SU-DHL-6 (cell line): ENCODE measurements around the gene UNC5B.

Experiments used
- EZH2phosphoT487 ChIP-seq: fragments of 200-600 bp; sonication (generic), shearing (Covaris generic); conservative IDR thresholded peaks from 2 replicates; pipeline ENCODE4 v1.6.1; 2018; ENCODE audit warnings: mild to moderate bottlenecking, antibody characterized with exemption, low read length, moderate library complexity, mixed read lengths
- TF ChIP-seq, protein P1 (sequence below): fragments of 200-600 bp; sonication (generic); IDR thresholded peaks from one replicate; pipeline ENCODE4 v1.5.1; 2017; ENCODE audit warnings: antibody characterized with exemption, mild to moderate bottlenecking, low read length, moderate library complexity; ENCODE audit not compliant: insufficient read depth, poor library complexity, severe bottlenecking

DNA sequence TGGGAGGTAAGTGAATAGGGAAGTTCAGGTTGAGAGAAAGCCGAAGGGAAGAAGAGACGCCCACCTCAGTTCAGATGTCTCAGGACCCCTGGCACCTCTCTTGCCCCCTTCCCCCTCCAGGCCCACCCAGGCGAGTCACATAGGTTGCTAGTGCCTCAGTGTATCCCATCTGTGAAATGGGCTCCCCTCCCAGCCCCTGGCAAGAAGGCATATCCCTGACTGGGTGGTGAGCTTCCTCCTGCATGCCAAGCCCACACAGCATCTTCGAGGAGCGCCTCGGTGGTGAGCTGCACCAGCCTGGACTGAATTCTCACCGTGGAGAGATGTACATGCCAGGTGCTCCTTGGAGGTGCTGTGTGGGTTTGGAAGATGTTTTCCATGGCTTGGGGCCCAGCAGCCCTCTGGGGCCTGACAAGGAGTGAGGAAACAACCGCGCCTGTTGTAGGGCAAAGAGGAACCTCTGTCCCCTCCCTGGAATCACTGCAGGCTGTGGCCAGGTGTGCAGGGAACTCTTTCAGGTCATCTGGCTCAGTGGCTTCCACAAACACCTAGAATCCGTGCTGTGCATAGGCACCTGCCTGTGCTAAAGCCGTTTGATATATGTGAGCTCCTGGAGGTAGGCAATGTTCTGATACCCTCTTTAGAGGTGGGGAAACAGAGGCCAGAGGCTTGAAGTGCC is 45.1 kb downstream of the UNC5B start:
- TF ChIP-seq, protein P1, sequence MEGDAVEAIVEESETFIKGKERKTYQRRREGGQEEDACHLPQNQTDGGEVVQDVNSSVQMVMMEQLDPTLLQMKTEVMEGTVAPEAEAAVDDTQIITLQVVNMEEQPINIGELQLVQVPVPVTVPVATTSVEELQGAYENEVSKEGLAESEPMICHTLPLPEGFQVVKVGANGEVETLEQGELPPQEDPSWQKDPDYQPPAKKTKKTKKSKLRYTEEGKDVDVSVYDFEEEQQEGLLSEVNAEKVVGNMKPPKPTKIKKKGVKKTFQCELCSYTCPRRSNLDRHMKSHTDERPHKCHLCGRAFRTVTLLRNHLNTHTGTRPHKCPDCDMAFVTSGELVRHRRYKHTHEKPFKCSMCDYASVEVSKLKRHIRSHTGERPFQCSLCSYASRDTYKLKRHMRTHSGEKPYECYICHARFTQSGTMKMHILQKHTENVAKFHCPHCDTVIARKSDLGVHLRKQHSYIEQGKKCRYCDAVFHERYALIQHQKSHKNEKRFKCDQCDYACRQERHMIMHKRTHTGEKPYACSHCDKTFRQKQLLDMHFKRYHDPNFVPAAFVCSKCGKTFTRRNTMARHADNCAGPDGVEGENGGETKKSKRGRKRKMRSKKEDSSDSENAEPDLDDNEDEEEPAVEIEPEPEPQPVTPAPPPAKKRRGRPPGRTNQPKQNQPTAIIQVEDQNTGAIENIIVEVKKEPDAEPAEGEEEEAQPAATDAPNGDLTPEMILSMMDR, result no peak
- no peak for TF ChIP-seq EZH2phosphoT487
